GM12878 (cell line): Measurements from ENCODE around the gene VEGFB. TPM values are rescaled to one million over a fixed set of nuclear protein-coding genes. Genes with fewer than 3 reads are reported as not detected.

Source experiments
- BACH1 ChIP-seq: fragments of 450-650 bp; IDR thresholded peaks from 2 replicates; pipeline ENCODE4 v1.6.1; 2017; ENCODE audit warnings: mild to moderate bottlenecking, borderline replicate concordance
- BRCA1 ChIP-seq: IDR thresholded peaks from 2 replicates; pipeline ENCODE4 v1.6.1; 2011; ENCODE audit warnings: low read depth, low read length, improper control_type of control experiment
- CEBPB ChIP-seq, 2 experiments: fragments of 150-350 bp in 1 of 2; IDR thresholded peaks; 2 replicates each; pipeline ENCODE4 v1.6.1; 2012 to 2014; ENCODE audit warnings: low read depth in 2 of 2, low read length in 2 of 2, borderline replicate concordance in 1 of 2, inconsistent platforms in 1 of 2
- CTCF ChIP-seq, 3 experiments: IDR thresholded peaks in 2 of 3; conservative IDR thresholded peaks in 1 of 3; 2 replicates each; pipeline ENCODE4 v1.5.1; 2011; ENCODE audit warnings: low read depth in 3 of 3, low read length in 3 of 3, mild to moderate bottlenecking in 3 of 3, control low read depth in 2 of 3, moderate library complexity in 2 of 3, inconsistent platforms in 1 of 3, mixed read lengths in 1 of 3; ENCODE audit not compliant: control insufficient read depth in 2 of 3, insufficient read depth in 1 of 3; ENCODE audit errors: extremely low read depth in 1 of 3
- DPF2 ChIP-seq: fragments of 450-650 bp; IDR thresholded peaks from 2 replicates; pipeline ENCODE4 v1.6.1; 2017; ENCODE audit warnings: mild to moderate bottlenecking
- EGR1 ChIP-seq, 2 experiments: IDR thresholded peaks; 1 replicate in 1 of 2; 2 replicates in 1 of 2; pipeline ENCODE4 v1.6.1; 2011 to 2012; ENCODE audit warnings: low read depth in 2 of 2, low read length in 2 of 2, borderline replicate concordance in 1 of 2, mild to moderate bottlenecking in 1 of 2, moderate library complexity in 1 of 2
- EZH2 ChIP-seq: IDR thresholded peaks from 2 replicates; pipeline ENCODE4 v1.6.1; 2012; ENCODE audit warnings: low read depth, mild to moderate bottlenecking, control low read depth, inconsistent platforms, low read length, borderline replicate concordance; ENCODE audit not compliant: control insufficient read depth
- HDGF ChIP-seq: fragments of 450-650 bp; IDR thresholded peaks from 2 replicates; pipeline ENCODE4 v1.6.1; 2016; ENCODE audit warnings: antibody characterized with exemption
- IRF4 ChIP-seq: IDR thresholded peaks from 2 replicates; pipeline ENCODE4 v1.6.1; 2011; ENCODE audit warnings: low read depth, low read length
- KAT2A ChIP-seq: conservative IDR thresholded peaks from 2 replicates; pipeline ENCODE4 v1.6.1; 2011; ENCODE audit warnings: low read depth, low read length; ENCODE audit not compliant: control insufficient read depth
- MYB ChIP-seq: fragments of 150-350 bp; IDR thresholded peaks from 2 replicates; pipeline ENCODE4 v1.6.1; 2014; ENCODE audit warnings: mild to moderate bottlenecking, low read depth, low read length, borderline replicate concordance
- NFYA ChIP-seq: IDR thresholded peaks from 2 replicates; pipeline ENCODE4 v1.6.1; 2011; ENCODE audit warnings: low read depth, mild to moderate bottlenecking, low read length, improper control_type of control experiment, borderline replicate concordance
- NKRF ChIP-seq: fragments of 450-650 bp; conservative IDR thresholded peaks from 2 replicates; pipeline ENCODE4 v1.6.1; 2017; ENCODE audit warnings: mild to moderate bottlenecking, moderate library complexity
- POLR2AphosphoS5 ChIP-seq: IDR thresholded peaks from 2 replicates; pipeline ENCODE4 v1.6.1; 2011; ENCODE audit warnings: mild to moderate bottlenecking, low read length, inconsistent platforms
- RB1 ChIP-seq: fragments of 450-650 bp; formaldehyde crosslinking; IDR thresholded peaks from 2 replicates; pipeline ENCODE4 v1.6.1; 2017; ENCODE audit warnings: mild to moderate bottlenecking, borderline replicate concordance
- RUNX3 ChIP-seq: IDR thresholded peaks from 2 replicates; pipeline ENCODE4 v1.6.1; 2012; ENCODE audit warnings: low read length, inconsistent platforms
- SMC3 ChIP-seq: IDR thresholded peaks from 2 replicates; pipeline ENCODE4 v1.6.1; 2011; ENCODE audit warnings: low read length, improper control_type of control experiment, borderline replicate concordance
- SP1 ChIP-seq: IDR thresholded peaks from one replicate; pipeline ENCODE4 v1.6.1; 2011; ENCODE audit warnings: low read depth, low read length
- STAT3 ChIP-seq: IDR thresholded peaks from 2 replicates; pipeline ENCODE4 v1.6.1; 2011; ENCODE audit warnings: low read depth, low read length, improper control_type of control experiment
- SUZ12 ChIP-seq: fragments of 200-600 bp; sonication (generic); IDR thresholded peaks from one replicate; pipeline ENCODE4 v1.6.1; 2018; ENCODE audit warnings: antibody characterized with exemption, mild to moderate bottlenecking; ENCODE audit not compliant: unreplicated experiment
- TAF1 ChIP-seq: IDR thresholded peaks from 2 replicates; pipeline ENCODE4 v1.6.1; 2011; ENCODE audit warnings: mild to moderate bottlenecking, low read depth, low read length, borderline replicate concordance
- YBX1 ChIP-seq: fragments of 450-650 bp; IDR thresholded peaks from 2 replicates; pipeline ENCODE4 v1.6.1; 2016; ENCODE audit warnings: antibody characterized with exemption
- YY1 ChIP-seq: IDR thresholded peaks from 2 replicates; pipeline ENCODE4 v1.6.1; 2011; ENCODE audit warnings: low read depth, mild to moderate bottlenecking, low read length
- polyA plus RNA-seq, 11 experiments: library from polyadenylated mRNA; depleted of rRNA in 4 of 11; unstranded in 6 of 11; stranded (reverse) in 5 of 11; fragments of >200 nt; fragmentation: Nextera tagmentation in 4 of 11; fragmentation: Illumina TruSeq in 1 of 11; extraction: Ambion mirVana in 4 of 11; extraction: Trizol in 1 of 11; gene quantifications; 1 replicate in 1 of 11; 2 replicates in 10 of 11; pipeline versions ENCODE4 v1.2.1 to v1.2.3, GENCODE V29; 2011 to 2016; ENCODE audit warnings: inconsistent platforms in 2 of 11, missing spikeins in 2 of 11, low read depth in 1 of 11
- total RNA-seq, 4 experiments: library from RNA; depleted of rRNA in 3 of 4; stranded (reverse); fragments of >200 nt in 3 of 4; fragmentation: Illumina TruSeq in 1 of 4; extraction: Trizol in 1 of 4; gene quantifications; 2 replicates each; pipeline versions ENCODE4 v1.2.1 to v1.2.3, GENCODE V29; 2013 to 2021
- TF ChIP-seq, protein P1 (sequence below): fragments of 450-650 bp; IDR thresholded peaks from 2 replicates; pipeline ENCODE4 v1.6.1; 2017; ENCODE audit warnings: low read depth, mild to moderate bottlenecking, moderate library complexity

The VEGFB gene
- total and polyA plus RNA-seq, 10 of the 15 experiments (the other 5 are each of a cell fraction or from before 2014, with no cell fraction given) = 7.0 to 75.8 (median 20.3) TPM

DNA sequence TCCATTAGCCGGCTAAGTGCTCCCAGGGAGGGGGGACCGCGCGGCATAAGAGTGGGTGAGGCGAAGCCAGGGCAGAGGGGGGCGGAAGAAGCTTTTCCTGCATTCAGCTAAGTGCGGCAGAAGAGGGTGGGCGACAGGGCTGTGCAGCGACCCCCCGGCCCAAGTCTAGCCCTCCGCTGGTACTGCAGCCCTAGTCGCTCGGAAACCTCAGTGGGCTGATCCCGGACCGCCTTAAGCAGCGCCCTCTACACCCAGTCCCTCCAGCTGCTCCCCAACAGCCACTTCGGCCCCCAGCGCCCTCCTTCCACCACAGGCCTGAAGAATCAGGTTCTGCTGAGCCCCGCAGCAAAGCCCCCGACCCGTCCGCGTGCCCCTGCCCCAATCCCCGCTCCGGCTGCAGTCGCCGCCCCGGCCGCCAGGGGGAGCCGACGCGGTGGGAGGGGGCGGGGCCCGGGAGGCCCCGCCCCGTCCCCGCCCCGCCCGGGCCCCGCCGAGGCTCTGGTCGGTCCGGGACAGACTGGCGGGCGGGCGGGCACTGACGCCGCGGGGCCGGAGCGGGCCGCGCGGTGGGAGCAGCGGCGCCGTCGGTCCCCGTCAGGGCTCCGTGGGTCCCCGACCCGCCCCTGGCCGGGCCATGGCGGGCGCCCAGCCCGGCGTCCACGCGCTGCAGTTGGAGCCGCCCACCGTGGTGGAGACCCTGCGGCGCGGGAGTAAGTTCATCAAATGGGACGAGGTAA lies 16.8 kb downstream of the VEGFB start, which contains the start of gene PLCB3 (continued):
- peak; percentile 42; the same call in 1 of the 2 replicates for TF ChIP-seq BACH1
- TF ChIP-seq YBX1 = no peak
- TF ChIP-seq RUNX3 = no peak
- peak; percentile 42; the same call in 1 of the 2 replicates for TF ChIP-seq HDGF
- TF ChIP-seq TAF1 = no peak
- TF ChIP-seq EGR1 (IDR thresholded peaks at IDR 0.05; ENCODE audit: borderline replicate concordance in 1 of 2, low read depth in 2 of 2, low read length in 2 of 2) = peak in 1 of 2 experiments; percentile 40; a peak in 1 of 3 replicates
- no peak for TF ChIP-seq RB1
- TF ChIP-seq, protein P1, sequence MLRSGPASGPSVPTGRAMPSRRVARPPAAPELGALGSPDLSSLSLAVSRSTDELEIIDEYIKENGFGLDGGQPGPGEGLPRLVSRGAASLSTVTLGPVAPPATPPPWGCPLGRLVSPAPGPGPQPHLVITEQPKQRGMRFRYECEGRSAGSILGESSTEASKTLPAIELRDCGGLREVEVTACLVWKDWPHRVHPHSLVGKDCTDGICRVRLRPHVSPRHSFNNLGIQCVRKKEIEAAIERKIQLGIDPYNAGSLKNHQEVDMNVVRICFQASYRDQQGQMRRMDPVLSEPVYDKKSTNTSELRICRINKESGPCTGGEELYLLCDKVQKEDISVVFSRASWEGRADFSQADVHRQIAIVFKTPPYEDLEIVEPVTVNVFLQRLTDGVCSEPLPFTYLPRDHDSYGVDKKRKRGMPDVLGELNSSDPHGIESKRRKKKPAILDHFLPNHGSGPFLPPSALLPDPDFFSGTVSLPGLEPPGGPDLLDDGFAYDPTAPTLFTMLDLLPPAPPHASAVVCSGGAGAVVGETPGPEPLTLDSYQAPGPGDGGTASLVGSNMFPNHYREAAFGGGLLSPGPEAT = no peak
- TF ChIP-seq BRCA1 = no peak
- TF ChIP-seq CEBPB (IDR thresholded peaks at IDR 0.05; ENCODE audit: borderline replicate concordance in 1 of 2, low read depth in 2 of 2, low read length in 2 of 2) = no peak
- TF ChIP-seq SMC3 = no peak; the same call in 1 of the 2 replicates
- no peak for TF ChIP-seq KAT2A
- TF ChIP-seq NKRF = 0 out of 2 replicates have a peak, but pooled peaks have one; percentile 56
- no peak for TF ChIP-seq MYB
- peak; percentile 60; the same call in 1 of the 2 replicates for TF ChIP-seq YY1
- TF ChIP-seq DPF2 = peak; percentile 22; the same call in 1 of the 2 replicates
- peak; percentile 47 for TF ChIP-seq SP1
- TF ChIP-seq NFYA = no peak
- TF ChIP-seq POLR2AphosphoS5 = no peak
- TF ChIP-seq STAT3 = no peak
- no peak for TF ChIP-seq IRF4
- TF ChIP-seq EZH2 = no peak
- TF ChIP-seq CTCF (IDR thresholded peaks at IDR 0.05 in 2 of 3, conservative IDR thresholded peaks at IDR 0.05 in 1 of 3; ENCODE audit: control insufficient read depth in 2 of 3, extremely low read depth in 1 of 3, insufficient read depth in 1 of 3, low read depth in 3 of 3, low read length in 3 of 3) = peak; percentile 59 to 71 (median 70)
- no peak for TF ChIP-seq SUZ12
